ENCODE data around the gene CNOT1.

- TF ChIP-seq, protein P1, sequence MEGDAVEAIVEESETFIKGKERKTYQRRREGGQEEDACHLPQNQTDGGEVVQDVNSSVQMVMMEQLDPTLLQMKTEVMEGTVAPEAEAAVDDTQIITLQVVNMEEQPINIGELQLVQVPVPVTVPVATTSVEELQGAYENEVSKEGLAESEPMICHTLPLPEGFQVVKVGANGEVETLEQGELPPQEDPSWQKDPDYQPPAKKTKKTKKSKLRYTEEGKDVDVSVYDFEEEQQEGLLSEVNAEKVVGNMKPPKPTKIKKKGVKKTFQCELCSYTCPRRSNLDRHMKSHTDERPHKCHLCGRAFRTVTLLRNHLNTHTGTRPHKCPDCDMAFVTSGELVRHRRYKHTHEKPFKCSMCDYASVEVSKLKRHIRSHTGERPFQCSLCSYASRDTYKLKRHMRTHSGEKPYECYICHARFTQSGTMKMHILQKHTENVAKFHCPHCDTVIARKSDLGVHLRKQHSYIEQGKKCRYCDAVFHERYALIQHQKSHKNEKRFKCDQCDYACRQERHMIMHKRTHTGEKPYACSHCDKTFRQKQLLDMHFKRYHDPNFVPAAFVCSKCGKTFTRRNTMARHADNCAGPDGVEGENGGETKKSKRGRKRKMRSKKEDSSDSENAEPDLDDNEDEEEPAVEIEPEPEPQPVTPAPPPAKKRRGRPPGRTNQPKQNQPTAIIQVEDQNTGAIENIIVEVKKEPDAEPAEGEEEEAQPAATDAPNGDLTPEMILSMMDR (IDR thresholded peaks at IDR 0.05): no peak
- no peak for TF ChIP-seq EP300 (IDR thresholded peaks at IDR 0.05)
Measured at GRCh38 chr16:58499615-58500351, 129.8 kb downstream of the CNOT1 start, which contains the start of gene NDRG4.

Measured in upper lobe of left lung (tissue), 4 donors.